HG03521 (cell line): ENCODE results near the gene MAP3K1.
A peak's percentile ranks its signal among the peaks of the same experiment; 100 is the strongest.

Experiments
- ATAC-seq: cut with Tn5 transposase; IDR thresholded peaks from one replicate; pipeline ENCODE4 v1.9.1; 2021; ENCODE audit warnings: mild to moderate bottlenecking, moderate library complexity; ENCODE audit not compliant: unreplicated experiment

MAP3K1 gene

GRCh38 chr5:56900395-56900794, 85.0 kb downstream of the MAP3K1 start:
- no peak for ATAC-seq

- no peak for ATAC-seq
Measured at GRCh38 chr5:56900858-56901578, 85.7 kb downstream of the MAP3K1 start.

GRCh38 chr5:56908942-56909293, 93.6 kb downstream of the MAP3K1 start:
- ATAC-seq: no peak

DNA sequence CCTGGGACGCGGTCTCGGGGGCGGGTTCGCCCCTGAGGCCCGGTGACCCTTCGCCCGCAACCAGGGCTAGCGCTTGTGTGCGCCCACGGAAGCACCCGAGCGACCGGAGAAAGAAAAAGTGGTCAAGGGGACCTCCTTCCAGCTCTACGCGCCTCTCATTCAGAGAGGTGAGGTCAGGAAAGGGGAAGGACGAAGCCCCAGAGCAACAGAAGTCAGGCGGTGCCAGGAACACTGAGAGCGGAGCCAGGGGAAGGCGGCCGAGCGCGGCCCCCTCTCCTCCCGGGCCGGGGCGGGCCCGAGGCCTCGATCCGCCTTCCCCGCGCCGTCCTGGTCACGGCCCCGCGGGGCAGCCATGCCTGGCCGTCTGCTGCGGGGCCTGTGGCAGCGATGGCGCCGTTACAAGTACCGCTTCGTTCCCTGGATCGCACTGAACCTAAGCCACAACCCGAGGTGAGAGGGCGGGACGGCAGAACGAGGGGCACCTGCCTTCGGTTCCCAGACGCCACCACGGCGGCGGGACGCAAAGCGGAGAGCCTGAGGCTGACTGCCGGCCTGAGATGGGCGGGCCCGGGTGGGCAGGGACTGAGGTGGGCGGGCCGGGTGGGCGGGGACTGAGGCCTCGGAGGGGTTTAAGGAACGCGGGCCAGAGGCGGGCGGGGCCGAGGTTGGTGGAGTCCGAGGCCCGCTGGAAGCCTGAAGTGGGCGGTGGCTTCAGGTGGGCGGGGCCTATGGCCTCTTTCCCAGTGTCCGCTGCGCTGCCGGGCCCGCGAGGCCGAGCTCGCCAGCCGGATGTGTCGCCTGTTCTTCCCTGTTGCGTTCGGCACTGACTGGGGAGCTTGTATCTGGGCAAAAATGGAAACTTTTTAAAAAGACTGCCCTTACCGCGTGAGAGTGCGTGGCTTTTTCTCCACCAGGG, 94.2 kb downstream of the MAP3K1 start, which contains the start of gene SETD9:
Gene SETD9, plus strand, starts transcription at position 303 of the 916 bp plus-strand sequence. Its CDS starts 50 bp downstream, at position 353.
- peak; percentile 84 for ATAC-seq

- peak; percentile 13 for ATAC-seq
Measured at GRCh38 chr5:56910210-56910965, 95.0 kb downstream of the MAP3K1 start.

- ATAC-seq: no peak
Measured at GRCh38 chr5:56913766-56914165, 98.4 kb downstream of the MAP3K1 start.

- no peak for ATAC-seq
Measured at GRCh38 chr5:56914678-56915077, 99.3 kb downstream of the MAP3K1 start.

GRCh38 chr5:56917534-56917933, 102.2 kb downstream of the MAP3K1 start:
- ATAC-seq: no peak

DNA sequence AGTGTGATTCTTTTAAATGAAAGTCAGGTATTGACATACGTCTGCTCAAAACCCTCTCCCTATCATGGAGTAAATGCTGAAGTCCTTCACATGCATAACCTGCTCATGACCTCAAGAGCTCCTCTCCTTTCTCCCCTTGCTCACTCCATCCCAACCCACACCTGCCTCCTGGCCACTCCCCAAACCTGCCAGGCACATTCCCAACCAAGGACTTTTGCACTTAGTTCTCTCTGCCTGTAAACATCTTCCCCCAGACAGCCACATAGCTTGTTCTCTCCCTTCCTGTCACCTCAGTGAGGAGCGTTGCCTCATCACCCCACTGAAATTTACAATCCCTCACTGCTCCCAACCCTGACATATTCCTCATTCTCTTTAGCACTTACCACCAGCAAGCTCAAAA, 102.7 kb downstream of the MAP3K1 start:
- ATAC-seq: no peak

GRCh38 chr5:56919942-56920662, 104.8 kb downstream of the MAP3K1 start:
- ATAC-seq: no peak

DNA sequence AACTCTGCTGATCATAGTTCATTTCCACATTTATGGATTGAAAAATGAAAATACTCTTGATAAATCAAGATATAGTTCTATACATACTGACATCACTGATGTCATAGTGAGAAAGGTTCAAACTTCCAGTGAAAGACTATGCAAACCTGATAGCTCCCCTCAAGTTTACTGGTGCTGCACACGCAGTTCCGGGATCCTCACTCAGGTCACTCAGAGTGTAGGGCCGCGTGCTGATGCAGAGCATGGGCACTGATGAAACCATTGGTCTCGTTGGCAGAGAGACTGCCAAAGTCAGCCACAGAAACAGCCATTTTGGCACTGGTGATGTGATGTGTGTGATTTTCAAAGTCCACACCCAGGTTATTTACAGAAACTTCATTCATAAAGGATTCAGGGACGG, 107.6 kb downstream of the MAP3K1 start:
- ATAC-seq: no peak

DNA sequence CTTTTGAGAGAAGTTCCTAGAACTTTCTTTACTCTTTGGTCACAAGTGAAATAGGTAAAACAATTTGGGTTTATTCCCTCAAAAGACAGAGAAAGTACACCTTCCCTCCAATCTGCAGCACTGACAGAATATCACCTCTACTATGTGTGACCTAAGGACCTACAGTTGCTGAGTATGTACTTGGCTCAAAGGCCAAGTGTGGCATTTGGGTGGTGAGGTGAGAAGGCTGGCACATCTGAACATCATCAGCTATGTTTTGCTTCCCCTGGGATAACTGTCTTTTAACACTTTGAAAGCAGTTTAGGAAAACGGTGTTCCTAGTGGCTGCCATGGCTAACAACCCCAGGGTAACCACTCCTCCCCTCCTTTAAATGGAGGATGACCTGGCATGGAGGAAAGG, 119.0 kb downstream of the MAP3K1 start:
- ATAC-seq: no peak

DNA sequence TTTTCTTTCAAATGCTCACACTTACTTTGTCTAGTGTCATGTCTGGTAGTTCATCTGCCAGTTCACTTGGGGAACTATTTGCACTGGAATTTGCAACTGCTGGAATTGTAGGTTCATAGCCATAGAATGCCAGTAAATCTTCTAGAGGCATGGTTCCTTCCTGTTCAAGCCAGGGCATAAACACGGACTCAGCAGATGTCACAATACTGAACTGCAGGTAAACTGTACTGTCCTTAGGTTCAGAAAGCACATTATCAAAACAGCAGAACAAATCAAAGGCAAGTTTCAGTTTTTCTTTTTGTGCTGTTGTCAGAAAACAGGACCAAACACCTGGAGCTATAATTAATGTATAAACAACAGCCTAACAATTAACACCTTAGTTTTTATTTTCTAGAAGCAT, 123.5 kb downstream of the MAP3K1 start:
- ATAC-seq: no peak

DNA sequence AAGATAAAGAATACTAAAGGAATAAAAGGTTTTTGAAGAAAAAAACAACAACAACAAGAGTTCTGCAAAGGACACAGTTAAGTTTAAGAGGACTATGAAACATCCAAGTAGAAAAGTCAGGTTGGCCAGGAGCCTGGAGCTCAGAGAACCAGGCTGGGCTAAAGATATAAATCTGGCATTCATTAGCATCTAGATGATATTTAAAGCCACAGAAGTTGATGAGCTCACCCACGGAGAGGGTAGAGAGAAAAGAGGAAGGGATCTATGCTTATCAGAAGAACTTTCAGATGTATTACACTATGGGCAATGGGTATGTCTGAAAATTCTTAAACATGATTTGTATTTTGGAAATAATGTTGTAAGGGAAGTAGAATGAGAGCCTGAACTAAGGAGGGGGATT, 126.6 kb downstream of the MAP3K1 start:
- no peak for ATAC-seq
